ENCODE data around the gene RTN4.

RTN4 gene

GRCh38 chr2:54939446-54940118, 110.7 kb downstream of the RTN4 start:
- no peak for TF ChIP-seq EGR1 (IDR thresholded peaks at IDR 0.05)
- TF ChIP-seq FOXM1 (IDR thresholded peaks at IDR 0.05; ENCODE audit: borderline replicate concordance, low read depth), result no peak
- no peak for TF ChIP-seq MAX (IDR thresholded peaks at IDR 0.05)
- no peak for TF ChIP-seq TAF1 (IDR thresholded peaks at IDR 0.05; ENCODE audit: low read depth)
- no peak for TF ChIP-seq TCF12 (IDR thresholded peaks at IDR 0.05; ENCODE audit: low read depth)
- TF ChIP-seq ZBTB7A (IDR thresholded peaks at IDR 0.05; ENCODE audit: low read depth), result no peak
- no peak for TF ChIP-seq USF1 (IDR thresholded peaks at IDR 0.05)
- no peak for TF ChIP-seq REST (IDR thresholded peaks at IDR 0.05; ENCODE audit: low read depth)
- TF ChIP-seq NFIC (IDR thresholded peaks at IDR 0.05), result no peak
- TF ChIP-seq TEAD4 (IDR thresholded peaks at IDR 0.05), result no peak
- no peak for TF ChIP-seq YY1 (IDR thresholded peaks at IDR 0.05; ENCODE audit: low read depth)

GRCh38 chr2:54936766-54937165, 113.5 kb downstream of the RTN4 start:
- TF ChIP-seq TCF12 (IDR thresholded peaks at IDR 0.05; ENCODE audit: low read depth), result 0 out of 2 replicates have a peak, but pooled peaks have one; percentile 12
- no peak for TF ChIP-seq CREB1 (IDR thresholded peaks at IDR 0.05; ENCODE audit: low read depth)
- peak; percentile 64 for TF ChIP-seq NFIC (IDR thresholded peaks at IDR 0.05)

- no peak for TF ChIP-seq CREB1 (IDR thresholded peaks at IDR 0.05; ENCODE audit: low read depth)
These were observed 114.9 kb downstream of the RTN4 start for GRCh38 chr2:54935389-54935788.

GRCh38 chr2:54931473-54931872, 118.8 kb downstream of the RTN4 start:
- TF ChIP-seq EP300 (IDR thresholded peaks at IDR 0.05; ENCODE audit: borderline replicate concordance), result no peak
- TF ChIP-seq REST (IDR thresholded peaks at IDR 0.05; ENCODE audit: low read depth), result no peak
- TF ChIP-seq NFIC (IDR thresholded peaks at IDR 0.05), result no peak
- TF ChIP-seq CEBPB (IDR thresholded peaks at IDR 0.05), result no peak
- TF ChIP-seq ZBTB7A (IDR thresholded peaks at IDR 0.05; ENCODE audit: low read depth), result no peak
- TF ChIP-seq TEAD4 (IDR thresholded peaks at IDR 0.05), result no peak

GRCh38 chr2:54928719-54929118, 121.5 kb downstream of the RTN4 start:
- TF ChIP-seq USF1 (IDR thresholded peaks at IDR 0.05) (no peak), REST (IDR thresholded peaks at IDR 0.05; ENCODE audit: low read depth) (no peak), RAD21 (IDR thresholded peaks at IDR 0.05; ENCODE audit: low read depth) (no peak), NFIC (IDR thresholded peaks at IDR 0.05) (no peak), FOXM1 (IDR thresholded peaks at IDR 0.05; ENCODE audit: borderline replicate concordance, low read depth) (no peak), TAF1 (IDR thresholded peaks at IDR 0.05; ENCODE audit: low read depth) (no peak), TCF12 (IDR thresholded peaks at IDR 0.05; ENCODE audit: low read depth) (no peak), YY1 (IDR thresholded peaks at IDR 0.05; ENCODE audit: low read depth) (no peak), CREB1 (IDR thresholded peaks at IDR 0.05; ENCODE audit: low read depth) (no peak), EGR1 (IDR thresholded peaks at IDR 0.05) (no peak), ZBTB7A (IDR thresholded peaks at IDR 0.05; ENCODE audit: low read depth) (no peak), EP300 (IDR thresholded peaks at IDR 0.05; ENCODE audit: borderline replicate concordance) (no peak), MAX (IDR thresholded peaks at IDR 0.05) (no peak), TEAD4 (IDR thresholded peaks at IDR 0.05) (no peak), CEBPB (IDR thresholded peaks at IDR 0.05) (no peak)
